GM21360 (cell line): ENCODE results near the gene RNF152.

Experiments
- ATAC-seq: cut with Tn5 transposase; IDR thresholded peaks from one replicate; pipeline ENCODE4 v1.9.1; 2021; ENCODE audit warnings: mild to moderate bottlenecking, moderate library complexity; ENCODE audit not compliant: unreplicated experiment

RNF152 gene

DNA sequence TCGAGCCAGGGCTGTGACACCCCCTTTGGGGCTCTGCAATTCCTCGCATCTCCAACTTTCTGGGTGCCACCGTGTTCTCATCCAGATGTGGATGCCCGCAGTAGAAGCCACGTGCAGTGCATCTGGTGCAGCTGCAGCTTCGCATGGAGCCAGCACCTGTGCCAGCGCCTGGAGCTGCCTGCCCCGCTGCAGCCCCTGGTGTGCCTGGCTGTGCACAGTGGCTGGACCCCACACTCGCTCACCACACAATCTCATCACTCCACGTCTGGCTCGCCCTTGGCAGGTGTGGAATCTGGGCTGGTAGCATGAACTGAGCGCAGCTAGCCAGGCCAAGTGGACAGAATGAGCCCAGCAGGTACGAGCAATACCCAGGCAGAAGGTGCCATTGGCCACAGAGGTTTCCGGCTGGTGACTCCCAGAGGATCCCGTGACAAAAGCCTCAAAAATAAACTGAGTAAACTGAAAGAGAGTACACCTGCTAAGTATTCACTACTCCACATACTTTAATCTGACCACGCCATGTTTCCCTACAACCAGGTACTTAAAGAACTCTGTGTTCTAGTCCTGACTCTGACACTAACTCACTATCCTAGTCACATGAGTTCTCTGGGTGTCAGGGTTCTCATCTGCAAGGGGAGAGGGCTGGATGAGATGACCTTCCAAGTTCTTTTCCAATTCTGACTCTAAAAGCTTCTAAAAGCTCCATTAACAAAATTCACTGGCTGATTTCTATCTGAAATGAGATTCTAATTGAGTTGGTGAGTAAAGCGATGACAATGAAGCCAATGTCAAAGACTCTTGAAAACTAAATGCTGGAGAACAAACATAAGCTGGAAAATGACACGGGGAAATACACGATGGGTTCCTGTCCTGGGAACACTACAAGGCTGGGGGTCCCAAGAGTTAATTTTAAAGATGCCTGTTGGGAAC, 37.1 kb downstream of the RNF152 start:
- no peak for ATAC-seq

DNA sequence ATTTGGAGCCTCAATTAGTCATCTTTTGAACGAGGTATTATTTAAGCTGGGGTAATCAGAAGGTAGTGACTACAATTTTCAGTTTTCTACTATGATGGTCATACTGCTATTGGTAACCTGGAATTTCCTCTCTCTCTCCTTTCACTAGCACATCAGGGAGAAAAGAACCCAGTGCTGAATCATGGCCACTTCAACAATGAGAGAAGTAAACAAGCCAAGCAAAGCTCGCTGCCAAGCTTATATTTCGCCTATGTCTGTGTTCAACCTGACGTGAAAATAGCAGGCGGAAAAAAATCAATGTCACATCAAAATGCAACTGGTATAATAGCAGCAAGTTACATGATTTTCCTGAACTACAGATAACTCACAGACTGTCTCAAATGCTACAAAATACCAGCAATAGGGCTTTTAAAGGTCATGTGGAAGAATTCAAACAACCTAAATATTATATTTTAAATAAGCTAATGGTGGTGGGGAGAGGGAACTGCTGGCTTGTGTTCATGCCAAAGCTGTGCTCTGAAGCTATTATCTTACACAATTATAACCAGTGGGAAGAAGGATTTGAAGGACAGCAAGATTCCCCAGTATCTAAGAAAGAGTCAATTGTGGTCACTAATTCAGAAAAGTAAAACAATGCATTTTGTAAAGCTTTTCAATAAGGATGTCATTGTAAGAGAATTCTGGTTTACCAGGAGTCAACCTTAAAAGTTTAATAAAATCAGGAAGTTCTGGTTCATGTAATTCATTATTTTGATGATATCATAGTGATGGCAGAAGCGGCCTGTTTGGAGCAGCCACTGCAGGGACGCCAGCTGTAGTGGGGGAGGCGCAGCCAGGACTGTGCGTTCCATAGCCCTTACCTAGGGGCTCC, 38.0 kb downstream of the RNF152 start:
- ATAC-seq, result no peak

GRCh38 chr18:61853855-61854254, 39.0 kb downstream of the RNF152 start:
- ATAC-seq, result no peak

- no peak for ATAC-seq
Observed at GRCh38 chr18:61852496-61852895, 40.3 kb downstream of the RNF152 start.

DNA sequence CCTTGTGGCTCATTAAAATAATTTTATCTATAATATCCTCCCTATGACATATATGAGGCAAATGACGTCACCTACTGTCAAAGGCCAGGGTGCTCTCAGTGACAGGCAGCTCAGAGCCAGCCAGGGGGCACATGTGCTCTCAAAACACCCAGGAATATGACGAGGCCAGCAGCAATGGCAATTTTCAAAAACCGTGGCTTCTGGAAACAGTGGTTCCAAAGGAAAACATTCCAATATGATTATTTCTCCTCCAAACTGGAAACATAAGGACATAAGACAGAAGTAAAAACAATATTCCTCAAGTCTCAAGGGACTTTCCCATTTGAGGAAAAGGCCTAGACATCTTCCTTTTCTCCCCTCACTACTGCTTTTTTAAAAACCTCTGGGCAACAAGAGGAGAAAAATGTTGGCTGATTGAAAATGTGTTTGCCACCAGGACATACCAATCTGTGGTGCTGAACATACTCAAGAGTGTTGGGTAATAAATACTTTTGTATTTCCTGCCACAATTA, 40.8 kb downstream of the RNF152 start:
- no peak for ATAC-seq

GRCh38 chr18:61851279-61851678, 41.5 kb downstream of the RNF152 start:
- ATAC-seq, result no peak

DNA sequence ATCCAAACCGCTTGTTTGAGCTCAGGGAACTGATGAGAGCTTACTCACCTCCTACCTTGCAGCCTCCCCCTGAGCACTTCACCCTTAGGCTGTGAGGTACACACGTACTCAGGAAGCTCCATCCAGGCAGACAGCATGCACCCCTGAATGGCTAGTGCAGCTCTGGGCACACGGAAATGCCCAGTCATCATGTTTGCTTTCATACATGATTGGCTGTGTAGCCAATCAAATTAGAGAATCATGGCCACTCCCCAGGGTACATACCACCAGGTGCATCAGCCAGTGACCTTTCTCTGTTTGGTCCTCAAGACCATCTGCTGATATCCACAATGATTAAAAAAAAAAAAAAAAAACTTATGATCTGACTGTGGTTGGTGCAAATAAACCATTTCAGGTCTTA, 42.1 kb downstream of the RNF152 start:
- ATAC-seq, result no peak

GRCh38 chr18:61847164-61847791, 45.5 kb downstream of the RNF152 start:
- ATAC-seq, result no peak

DNA sequence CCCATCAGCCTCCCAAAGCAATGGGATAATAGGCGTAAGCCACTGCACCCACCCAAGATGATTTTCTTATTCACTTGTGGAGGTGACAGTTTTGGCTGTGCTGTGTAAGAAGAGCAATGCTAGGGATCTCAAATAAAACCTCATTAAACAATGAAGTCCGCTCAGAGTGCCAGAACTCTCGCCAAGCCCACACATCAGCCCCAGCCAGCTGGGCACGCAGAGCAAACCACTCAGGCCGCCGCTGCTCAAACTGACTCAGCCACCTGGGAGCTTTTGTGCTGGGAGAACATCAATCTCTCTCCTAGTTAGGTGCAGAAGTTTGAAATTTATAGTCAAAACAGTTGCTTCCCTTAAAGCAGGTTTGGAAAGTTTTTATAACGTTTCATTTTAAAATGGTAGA, 47.6 kb downstream of the RNF152 start:
- ATAC-seq, result no peak

DNA sequence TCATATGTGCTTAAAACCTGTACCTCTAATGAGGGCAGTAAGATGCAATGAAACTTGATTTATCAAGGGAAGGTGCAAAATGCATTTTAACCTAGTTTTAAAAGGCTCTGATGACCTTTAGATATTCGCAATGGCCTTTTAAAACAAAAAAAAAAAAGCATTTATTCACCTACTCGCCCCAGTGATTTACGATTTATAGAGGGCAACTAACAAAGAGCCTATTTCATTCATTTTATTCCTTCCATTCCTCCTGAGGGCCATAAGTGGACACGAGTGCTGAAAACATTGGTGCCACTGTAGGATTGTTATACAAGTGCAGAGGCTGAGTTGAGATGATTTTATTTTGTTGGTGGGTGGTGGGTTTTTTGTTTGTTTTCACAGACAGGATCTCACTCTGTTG, 48.1 kb downstream of the RNF152 start:
- ATAC-seq, result no peak

DNA sequence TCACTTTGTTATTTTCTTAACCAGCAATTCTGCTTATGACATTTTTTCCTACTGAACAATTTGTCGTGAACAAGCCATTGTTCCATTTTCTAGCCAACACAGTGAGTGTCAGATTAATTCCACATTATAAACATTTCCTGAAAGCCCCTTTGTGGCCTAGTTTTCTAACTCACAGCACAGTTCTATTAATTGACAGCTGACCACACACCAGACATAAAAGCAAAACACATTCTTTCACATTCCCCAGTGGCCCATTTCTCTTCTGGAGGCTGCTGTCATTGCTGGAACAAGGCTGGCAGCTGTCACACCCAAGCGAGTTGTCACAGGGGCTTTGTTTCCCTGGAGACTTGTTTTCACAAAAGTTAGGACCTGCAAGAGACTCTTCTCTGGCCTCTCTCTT, 50.7 kb downstream of the RNF152 start:
- no peak for ATAC-seq

DNA sequence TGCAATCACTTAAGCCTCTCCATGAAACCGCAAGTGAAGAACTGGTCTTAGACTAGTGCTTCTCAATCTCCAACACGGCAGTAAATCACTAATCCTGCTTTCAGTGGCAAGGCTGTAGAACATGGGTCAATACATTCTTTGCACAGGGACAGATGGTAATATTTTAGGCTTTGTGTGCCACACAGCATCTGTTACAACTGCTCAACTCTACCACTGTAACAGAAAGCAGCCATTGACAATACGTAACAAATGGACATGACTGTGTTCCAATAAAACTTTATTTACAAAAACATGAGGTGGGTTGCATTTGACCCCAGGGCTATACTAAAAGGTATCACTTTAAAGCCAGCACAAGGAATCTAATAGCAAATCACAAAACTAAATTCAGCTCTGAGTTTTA, 51.1 kb downstream of the RNF152 start:
- no peak for ATAC-seq

DNA sequence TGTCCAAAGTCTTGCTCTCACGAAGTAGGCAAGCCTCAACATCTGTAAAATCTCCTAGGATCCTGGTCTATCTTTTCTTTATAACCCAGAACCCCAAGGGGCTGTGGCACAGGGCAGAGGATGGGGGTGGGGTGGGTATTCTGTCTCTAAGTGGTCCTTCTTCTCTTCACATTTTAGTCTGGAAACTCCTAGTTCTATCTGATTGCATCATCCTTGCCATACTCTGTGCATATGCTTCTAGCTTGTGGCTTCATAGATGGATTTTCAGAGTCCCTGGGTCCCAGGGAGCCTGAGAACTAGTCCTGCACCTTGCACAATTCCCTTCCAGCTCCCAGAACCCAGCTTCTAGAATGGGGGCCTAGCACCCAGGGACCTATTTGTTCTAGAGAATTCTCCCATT, 52.5 kb downstream of the RNF152 start:
- no peak for ATAC-seq

DNA sequence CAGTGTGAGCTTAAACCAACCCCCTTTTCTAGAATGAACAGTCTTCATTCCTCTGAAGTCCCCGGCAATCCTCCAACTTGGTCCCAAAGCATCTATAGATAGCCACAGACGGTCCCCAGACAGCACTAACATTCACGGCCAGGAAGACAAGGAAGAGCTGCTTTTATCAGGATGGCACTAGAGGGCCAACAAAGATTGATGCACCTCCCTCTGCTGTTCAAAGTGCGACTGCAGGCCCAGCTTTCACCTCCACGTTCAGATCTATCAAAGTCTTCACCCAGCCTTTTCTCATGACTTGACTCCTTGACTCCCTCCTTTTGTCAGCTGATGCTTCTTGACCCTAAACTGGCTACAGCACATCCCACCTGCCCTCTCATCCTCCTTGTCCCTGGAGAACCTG, 54.3 kb downstream of the RNF152 start:
- no peak for ATAC-seq

- ATAC-seq, result no peak
Observed at GRCh38 chr18:61833978-61834377, 58.8 kb downstream of the RNF152 start.

- no peak for ATAC-seq
Observed at GRCh38 chr18:61833387-61833786, 59.4 kb downstream of the RNF152 start.

GRCh38 chr18:61832858-61833257, 59.9 kb downstream of the RNF152 start:
- ATAC-seq, result no peak

DNA sequence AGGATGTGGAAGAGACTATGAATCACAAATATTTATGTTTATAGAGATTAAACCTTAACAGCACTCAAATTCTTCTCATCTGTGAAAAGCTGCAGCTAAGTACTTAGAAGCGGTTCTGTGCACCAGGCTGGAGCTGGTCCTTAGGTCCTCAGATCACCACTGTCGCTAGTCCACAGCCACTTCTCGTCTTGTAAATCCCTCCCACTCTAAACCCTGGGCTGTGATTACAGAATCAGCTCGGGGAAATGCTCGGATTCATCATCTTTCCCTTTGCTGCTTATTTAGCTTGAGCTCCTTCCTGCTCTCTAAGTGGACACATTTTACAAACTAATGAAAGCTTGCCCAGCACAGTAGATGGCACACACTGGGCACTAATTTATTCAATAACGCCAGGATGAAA, 61.7 kb downstream of the RNF152 start:
- ATAC-seq, result no peak

GRCh38 chr18:61829108-61829507, 63.7 kb downstream of the RNF152 start:
- no peak for ATAC-seq

- no peak for ATAC-seq
Observed at GRCh38 chr18:61827591-61827990, 65.2 kb downstream of the RNF152 start.

- ATAC-seq, result no peak
Observed at GRCh38 chr18:61825386-61825785, 67.4 kb downstream of the RNF152 start.
